Stimulated activated CD4-positive, alpha-beta T cell treated with anti-CD3 and anti-CD28 coated beads, Interleukin-2, amount 100 ng/mL, for 24 hours (primary cell): ENCODE data around the gene TERT.

Experiments
- DNase-seq, 2 donors: peaks; one replicate each; pipeline ENCODE4 v3.0.0-alpha.2; 2020

The TERT gene

GRCh38 chr5:1215320-1216096 lies 79.4 kb downstream of the TERT start:
- no peak for DNase-seq

GRCh38 chr5:1214936-1215220 lies 80.0 kb downstream of the TERT start:
- DNase-seq = no peak

- DNase-seq = no peak
Observed at GRCh38 chr5:1214163-1214935, 80.5 kb downstream of the TERT start.

- DNase-seq = no peak
Observed at GRCh38 chr5:1213508-1214162, 81.2 kb downstream of the TERT start.

GRCh38 chr5:1212881-1213280 lies 82.0 kb downstream of the TERT start:
- no peak for DNase-seq

GRCh38 chr5:1212271-1212670 lies 82.6 kb downstream of the TERT start:
- DNase-seq = no peak

- no peak for DNase-seq
Observed at GRCh38 chr5:1211701-1212100, 83.2 kb downstream of the TERT start.

- DNase-seq = no peak
Observed at GRCh38 chr5:1210832-1211251, 84.0 kb downstream of the TERT start.

- no peak for DNase-seq
Observed at GRCh38 chr5:1209896-1210776, 84.7 kb downstream of the TERT start.

- DNase-seq = no peak
Observed at GRCh38 chr5:1209489-1209852, 85.4 kb downstream of the TERT start.

- no peak for DNase-seq
Observed at GRCh38 chr5:1208743-1209488, 86.0 kb downstream of the TERT start.

GRCh38 chr5:1208221-1208742 lies 86.6 kb downstream of the TERT start:
- DNase-seq = no peak

- DNase-seq = no peak
Observed at GRCh38 chr5:1207555-1207954, 87.3 kb downstream of the TERT start.

- no peak for DNase-seq
Observed at GRCh38 chr5:1206521-1207412, 88.1 kb downstream of the TERT start.

- no peak for DNase-seq
Observed at GRCh38 chr5:1205255-1206180, 89.3 kb downstream of the TERT start.

- no peak for DNase-seq
Observed at GRCh38 chr5:1204693-1205242, 90.1 kb downstream of the TERT start.

- DNase-seq = no peak
Observed at GRCh38 chr5:1203968-1204692, 90.7 kb downstream of the TERT start.

GRCh38 chr5:1203311-1203967 lies 91.4 kb downstream of the TERT start:
- no peak for DNase-seq
